DMS79 treated with DMSO at 0.1 percent for 48 hours (cell line): ENCODE measurements around the gene QKI.
"Not testable (repeated sequence)": the region's sequence is repeated elsewhere in the genome, so short reads cannot be mapped to it uniquely, and the experiment has no call there.

Experiments used
- DNase-seq: peaks from one replicate; lab custom pipeline; 2025; lab: John Stamatoyannopoulos, UW

QKI gene

DNA sequence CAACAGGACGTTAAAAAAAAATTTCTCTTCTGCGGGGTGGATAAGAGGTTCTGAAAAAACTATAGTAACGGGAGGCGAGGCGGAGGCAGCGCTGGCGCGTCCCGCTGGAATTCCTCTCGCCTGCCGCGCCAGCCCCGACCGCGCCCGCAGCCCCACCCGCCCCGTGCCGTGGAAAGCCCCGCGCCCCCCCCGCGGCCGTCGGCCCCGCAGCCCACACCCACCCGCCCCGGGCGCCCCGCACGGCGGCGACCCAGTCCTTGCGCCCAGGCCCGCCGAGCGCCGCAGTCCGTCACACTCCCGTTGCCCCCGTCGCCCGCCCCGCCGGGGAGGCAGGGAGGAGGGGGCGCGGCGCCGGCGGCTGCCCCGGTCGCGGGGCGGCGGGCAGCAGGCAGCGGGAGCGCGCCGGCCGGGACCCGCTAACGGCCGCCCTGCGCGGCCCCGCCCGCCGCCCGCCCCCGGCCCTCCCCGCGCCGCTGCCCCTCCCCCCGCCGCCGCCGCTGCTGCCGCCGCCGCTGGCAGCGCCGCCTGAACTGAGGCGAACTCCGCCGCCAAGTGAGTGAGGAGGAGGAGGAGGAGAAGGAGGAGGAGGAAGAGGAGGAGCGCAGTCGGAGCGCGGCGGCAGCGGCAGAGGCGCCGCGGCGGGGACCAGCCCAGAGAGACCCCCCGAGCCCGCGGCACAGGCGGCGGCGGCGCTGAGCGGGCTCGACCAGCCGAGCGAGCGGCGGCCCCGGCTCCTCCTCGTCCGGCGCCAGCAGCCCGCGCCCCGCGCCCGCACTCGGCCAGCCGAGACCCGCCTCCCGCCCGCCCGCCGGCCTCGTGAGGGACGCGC is at the start of gene QKI:
TSS of gene QKI (plus strand) at position 602 of the 829 bp plus-strand sequence. CDS start 476 bp downstream, outside the sequence.
- DNase-seq = no peak

DNA sequence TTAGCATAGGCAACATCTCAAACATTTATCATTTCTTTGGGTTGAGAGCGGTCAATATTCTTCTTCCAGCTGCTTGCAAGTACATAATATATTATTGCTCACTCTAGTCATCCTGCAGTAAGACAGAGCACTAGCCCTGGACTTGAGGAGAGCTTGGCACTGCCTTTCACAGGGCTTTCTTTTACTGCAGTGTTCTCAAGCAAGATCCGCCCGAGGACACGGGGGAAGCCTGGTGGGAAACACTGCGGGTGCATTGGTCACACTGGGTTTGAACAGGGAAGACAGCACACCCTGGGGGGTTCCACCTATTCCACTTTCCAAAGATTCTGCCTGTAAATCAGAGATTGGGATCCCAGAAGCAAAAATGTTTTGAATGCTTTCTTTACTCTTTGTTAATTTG is 48.2 kb upstream of the QKI start:
- no peak for DNase-seq

DNA sequence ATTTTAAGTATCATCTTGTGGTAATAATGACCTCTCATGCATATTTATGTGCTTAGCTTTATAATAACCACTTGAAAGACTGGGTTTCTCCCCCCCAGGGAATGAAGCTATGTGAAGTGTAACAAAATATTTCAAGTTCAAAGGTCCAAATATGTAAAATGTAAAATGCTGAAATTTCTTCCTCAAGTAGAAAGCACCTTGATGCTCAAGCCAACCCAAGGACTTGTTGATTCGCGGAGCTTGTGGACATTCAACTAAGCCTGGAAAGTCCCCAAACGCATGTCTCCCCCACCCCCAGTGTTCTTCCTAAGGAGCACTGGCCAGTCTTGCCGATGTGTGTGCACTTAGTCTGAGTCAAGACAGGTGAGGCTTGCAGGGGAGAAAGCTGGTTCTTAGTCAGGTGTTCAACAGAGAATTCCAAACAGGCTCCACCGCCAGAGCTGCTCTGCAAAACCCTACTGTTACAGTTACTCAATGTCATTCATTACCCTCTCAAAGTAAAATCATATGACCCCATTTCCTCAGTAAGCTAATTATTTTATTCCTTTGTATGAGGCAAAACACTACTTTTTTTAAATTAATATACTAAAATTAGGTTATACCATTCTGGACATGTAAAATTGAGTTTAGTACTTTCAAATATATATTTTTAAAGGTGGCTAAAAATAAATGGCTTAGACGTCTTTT is 46.9 kb upstream of the QKI start:
- no peak for DNase-seq

DNA sequence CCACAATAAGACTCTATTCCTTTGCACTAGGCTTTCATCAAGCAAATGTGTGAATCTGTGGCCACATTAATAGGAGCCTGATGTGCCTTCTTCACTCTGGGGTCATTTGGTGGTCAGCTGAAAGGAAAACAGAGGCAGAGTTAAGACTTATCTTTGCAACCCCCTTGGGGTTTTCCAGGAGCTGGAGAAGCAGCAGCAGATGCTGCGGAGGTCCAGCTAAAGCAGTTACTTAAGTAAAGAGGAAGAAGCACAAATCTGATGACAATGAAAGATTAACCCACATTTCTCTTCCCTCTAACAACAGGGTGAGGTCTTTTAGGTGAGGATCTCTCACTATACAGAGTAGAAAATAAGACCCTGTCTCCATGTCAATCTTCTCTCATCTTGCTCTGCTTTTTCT is 45.4 kb upstream of the QKI start:
- no peak for DNase-seq

DNA sequence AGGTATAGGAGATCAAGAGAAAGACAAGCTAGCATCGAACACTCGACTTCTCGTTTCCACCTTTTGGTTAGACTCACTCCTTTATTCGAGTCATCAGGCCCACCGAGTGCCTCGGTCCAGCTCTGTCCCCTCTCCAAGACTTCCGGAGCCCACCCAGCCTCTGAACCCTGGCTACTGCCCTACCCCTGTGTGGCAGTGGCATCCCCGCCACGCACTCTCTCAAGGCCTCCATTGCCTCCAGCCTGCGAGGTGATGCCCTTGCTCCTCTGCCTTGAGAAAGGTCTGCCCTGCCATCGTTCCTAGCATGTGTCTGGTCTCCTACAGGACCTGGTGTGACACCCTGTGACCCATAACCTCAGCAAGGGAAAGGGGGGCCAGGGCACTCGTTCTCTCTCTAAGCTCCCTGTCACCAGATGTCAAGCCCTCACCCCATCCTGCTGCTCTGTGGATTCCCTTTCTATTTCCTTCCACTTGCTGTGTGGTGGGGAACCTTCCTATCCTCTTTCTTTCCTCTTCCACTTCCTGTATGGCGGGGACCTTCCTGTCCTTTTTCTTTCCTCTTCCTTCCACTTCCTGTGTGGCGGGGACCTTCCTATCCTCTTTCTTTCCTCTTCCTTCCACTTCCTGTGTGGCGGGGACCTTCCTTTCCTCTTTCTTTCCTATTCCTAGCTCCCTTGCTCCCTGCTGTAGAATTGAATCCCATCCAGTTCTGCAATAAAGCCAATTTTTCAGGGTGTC is 44.7 kb upstream of the QKI start:
- DNase-seq = no peak

DNA sequence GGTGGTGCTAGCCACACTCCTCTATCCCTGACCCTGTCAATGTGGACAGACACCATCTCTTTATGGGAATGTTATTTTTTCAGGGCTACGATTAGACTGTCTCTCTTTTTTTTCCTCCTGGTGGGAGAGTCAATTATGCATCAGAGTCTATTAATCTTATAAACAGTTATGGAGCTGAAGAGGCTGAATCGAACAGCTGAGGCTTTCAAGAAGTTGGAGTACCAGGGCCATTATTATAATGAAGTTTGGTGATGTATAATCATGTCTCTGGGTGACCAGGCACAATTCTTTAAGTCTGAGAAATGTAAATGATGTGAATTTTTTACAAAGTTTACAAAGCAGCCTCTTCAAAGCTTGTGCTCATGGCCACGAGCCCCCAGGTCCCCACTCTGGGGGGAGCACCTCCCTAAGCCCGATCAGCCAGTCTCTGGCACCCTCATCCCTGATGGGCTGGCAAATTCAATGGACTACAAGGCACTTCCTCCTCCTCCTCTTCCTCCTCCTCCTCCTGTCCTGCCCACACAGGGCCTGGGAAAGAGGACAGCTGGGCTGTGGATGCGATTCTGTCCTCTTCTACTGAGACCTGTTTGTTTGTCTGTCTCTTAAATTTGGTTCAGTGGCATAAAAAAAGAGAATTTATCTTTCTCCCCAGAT is 43.9 kb upstream of the QKI start:
- no peak for DNase-seq

DNA sequence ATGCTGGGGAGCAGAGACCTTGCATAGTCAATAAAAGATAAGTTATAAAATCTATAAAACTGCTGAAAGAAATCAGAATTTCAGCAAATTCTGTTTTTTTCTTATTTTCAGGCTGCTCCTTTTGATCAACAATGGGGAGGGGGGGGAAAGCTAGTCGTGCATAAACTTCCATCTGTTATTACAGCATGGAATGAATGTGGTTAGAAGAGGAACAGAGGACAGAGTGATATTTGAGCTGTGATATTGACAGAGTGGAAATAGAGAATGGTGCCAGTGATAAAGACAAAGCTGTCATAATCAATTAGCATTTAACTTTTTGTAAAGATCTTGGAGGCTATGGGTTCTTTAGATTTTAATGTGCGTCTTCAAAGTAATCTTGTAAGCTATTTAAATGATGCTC is 43.4 kb upstream of the QKI start:
- no peak for DNase-seq

DNA sequence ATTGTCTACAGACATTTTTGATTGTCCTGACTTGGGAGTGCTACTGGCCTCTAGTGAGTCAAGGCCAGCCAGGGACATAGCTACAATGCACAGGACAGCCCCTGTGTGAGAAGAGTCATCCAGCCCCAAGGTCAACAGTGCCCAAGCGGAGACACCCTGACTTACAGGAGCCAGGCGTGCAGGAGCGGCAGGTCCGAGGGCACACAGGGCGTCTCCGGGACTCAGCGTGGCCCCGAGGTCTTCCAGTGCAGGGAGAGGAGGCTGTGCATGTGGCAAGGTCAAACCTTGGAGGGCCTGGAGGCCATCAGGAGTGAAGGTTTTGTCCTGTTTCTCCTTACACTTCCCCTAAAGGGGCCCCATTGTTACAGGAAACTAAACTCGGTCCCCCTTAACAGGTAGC is 41.3 kb upstream of the QKI start:
- no peak for DNase-seq

DNA sequence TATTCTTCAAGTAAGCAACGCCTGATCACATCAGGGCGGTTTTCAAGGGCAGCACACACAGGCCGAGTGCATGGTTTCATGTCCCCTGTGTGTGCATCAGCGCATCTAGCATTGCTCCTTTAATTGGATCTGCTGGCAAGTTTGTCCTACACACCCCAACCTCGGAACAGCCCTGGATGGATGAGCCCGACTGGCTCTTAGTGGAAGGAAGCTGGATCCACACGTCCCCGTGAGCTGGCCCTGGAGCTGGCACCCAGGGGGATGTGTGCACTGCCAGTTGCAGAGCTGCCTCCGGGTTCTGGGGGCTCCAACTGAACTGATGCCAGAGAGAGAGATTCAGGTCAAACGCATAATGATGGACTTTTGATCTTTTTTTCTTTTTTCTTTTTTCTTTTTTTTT is 39.2 kb upstream of the QKI start:
- no peak for DNase-seq

DNA sequence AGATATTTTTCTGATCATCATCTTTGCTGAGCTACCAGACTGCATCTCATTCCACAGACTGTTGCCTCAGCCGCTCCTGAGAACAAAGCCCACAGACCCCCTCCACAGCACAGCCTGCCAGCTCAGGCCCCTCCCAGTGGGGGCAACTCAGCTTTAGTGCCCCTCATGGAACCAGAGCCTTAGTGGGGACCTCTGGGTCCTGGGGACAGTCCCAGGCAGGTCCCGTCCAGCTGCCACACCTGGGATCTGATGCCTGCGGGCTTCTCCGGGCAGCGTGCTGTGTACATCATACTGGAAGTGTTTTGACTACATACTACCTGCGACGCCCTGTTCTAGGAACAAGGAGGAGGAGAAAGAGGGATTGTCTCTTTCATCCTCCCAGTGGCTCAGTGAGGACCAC is 38.3 kb upstream of the QKI start:
- no peak for DNase-seq

DNA sequence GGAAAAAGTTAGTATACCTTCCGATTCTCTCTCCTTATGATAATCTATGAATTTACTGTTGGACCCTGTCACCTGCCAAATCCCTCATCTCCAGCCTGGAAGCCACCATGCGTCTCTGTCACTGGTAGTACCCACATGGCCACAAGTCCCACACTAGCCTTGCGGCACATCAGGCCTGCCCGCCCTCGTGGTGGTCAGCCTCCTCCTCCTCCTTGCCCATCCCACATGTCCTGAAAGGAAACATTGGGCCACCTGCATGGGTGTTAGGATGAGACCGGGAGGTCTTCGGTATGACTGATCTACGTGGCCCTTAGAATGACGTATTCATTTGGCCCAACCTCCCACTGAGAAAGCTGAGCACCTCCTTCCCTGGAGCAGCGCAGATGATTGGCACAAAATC is 37.0 kb upstream of the QKI start:
- no peak for DNase-seq

DNA sequence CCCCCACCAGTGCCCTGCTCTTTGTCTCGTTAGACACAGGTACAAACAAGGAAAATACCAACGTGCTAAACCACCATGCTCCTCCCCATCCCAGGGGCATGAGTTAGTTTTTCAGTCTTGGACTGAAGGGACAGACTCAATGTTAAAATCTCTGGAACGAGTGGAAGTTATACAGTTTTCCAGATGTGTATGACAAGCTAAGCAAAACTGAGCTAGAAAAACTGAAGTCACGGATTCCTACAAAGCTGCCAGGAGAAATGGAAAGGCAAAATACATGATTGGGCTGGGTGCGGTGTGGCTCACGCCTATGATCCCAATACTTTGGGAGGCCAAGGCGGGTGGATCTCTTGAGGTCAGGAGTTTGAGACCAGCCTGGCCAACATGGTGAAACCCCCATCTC is 34.3 kb upstream of the QKI start:
- no peak for DNase-seq

DNA sequence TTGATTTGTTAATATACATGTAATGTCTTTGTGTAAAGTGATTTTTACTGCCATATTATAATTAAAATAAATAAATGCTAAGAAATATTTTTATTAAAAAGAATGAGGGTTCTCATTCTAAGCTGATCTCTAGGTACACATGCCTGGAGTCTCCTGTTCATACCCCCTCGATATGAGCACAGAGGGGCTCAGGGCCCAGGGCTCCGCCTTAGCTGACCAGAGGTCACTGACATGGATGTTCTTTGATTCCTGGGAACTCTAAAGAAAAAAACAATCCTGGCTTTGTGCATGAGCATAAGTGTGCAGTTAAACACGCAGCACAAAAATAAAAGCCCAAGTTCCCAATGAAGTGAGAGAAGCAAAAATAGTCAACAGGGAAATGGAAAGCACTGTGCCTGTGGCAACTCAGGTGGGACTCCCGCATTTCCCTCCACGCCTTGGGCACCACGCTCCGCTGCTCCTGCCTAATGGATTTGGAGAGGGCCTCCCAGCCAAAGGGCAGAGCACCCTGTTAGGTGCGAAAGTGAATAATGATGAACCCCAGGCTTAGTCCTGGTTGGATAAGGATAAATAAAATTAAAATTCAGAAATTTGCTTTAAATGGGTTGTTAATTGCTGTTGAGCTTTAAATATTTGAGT is 33.3 kb upstream of the QKI start:
- DNase-seq = no peak

DNA sequence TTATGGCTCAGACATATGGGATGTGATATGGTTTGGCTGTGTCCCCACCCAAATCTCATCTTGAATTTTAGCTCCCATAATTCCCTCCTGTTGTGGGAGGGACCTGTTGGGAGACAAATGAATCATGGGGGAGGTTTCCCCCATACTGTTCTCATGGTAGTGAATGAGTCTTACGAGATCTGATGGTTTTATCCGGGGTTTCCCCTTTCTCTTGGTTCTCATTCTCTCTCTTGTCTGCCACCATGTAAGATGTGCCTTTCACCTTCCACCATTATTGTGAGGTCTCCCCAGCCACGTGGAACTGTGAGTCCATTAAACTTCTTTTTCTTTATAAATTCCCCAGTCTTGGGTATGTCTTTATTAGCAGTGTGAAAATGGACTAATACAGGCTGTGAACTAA is 31.1 kb upstream of the QKI start:
- DNase-seq = not testable (repeated sequence)

DNA sequence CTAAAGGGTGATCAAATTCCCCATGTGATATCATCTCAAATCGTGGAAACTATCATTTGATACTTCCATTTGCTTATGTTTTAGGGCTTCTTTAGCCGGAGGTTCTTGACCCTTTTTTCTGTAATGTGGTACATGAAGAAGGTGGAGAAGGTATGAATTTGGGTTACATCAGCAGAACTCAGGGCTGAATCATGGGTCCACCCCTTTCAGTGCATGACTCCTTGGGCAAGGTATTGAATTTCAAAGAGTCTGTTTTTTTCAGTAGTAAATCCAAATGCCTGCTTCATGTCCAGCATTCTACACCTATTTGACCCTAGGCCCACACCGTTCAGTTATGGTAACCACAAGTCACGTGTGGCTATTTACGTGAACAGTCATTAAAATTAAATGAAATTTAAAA is 30.6 kb upstream of the QKI start:
- no peak for DNase-seq

DNA sequence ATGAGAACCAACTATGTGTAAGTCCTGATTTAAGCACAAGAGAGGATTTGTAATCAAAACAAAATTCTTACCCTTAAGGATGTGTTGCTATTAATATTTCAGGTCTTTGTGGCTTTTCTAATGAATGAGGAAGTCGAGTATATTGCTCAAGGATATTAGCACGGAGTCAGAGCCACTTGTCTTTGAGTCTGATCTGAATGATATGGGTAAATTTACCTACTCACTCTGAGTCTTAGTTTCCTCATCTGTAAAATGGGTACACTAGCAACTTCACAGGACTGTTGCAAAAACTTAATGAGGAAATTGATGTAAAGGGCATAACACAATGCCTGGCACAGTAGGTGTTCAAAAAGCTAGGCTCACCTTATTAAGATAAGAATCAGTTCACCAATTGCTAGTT is 30.0 kb upstream of the QKI start:
- DNase-seq = no peak

DNA sequence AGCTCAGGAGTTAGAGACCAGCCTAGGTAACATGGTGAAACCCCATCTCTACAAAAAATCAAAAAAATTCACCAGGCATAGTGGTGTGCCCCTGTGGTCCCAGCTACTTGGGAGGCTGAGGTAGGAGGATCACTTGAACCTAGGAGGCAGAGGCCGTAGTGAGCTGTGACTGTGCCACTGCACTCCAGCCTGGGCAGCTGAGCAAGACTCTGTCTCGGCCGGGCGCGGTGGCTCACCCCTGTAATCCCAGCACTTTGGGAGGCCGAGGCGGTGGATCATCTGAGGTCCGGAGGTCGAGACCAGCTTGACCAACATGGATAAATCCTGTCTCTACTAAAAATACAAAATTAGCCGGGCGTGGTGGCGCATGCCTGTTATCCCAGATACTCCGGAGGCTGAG is 29.0 kb upstream of the QKI start:
- DNase-seq = not testable (repeated sequence)

DNA sequence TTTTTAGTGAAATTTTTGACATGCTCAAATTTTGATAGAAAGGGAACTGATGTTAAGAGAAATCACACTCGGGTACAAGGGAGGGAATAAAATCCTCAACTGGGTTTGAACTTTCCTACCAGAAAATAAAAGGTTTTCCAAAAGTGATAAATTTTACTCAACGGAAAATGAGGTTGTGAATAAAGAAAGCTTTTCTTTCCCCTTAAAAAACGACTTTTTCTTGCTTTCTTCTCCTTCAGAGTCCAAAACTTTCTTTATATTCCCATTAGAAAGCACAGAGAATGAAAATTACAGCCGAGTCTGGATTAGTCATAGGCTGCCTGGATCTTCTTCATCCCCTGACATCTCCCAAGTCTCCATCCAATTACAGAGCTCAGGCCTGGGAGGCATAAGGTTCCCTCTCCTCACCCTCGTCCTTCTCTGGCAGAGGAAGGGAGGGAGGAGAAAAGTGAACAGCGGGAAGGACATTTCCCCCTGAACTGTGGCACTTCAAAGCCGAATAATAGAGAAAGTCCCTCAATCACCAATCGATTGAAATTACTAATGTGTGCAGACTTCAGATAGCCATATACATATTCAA is 28.1 kb upstream of the QKI start:
- no peak for DNase-seq

DNA sequence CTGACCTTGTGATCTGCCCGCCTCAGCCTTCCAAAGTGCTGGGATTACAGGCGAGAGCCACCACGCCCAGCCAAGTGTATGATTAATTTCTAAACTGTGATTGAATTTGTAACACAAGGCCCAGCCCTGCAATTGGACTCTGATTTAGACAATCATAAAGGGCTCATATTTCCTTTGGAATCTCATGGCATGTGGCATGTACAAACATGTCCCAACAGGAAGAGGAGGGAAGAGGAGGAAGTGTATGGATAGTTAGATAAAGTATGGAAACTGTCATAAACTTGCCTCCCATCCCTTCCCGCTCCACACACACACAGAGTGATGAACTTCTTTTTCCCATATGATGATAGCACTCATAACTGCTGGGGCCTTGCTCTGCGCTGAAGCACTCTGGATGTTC is 27.2 kb upstream of the QKI start:
- DNase-seq = no peak

DNA sequence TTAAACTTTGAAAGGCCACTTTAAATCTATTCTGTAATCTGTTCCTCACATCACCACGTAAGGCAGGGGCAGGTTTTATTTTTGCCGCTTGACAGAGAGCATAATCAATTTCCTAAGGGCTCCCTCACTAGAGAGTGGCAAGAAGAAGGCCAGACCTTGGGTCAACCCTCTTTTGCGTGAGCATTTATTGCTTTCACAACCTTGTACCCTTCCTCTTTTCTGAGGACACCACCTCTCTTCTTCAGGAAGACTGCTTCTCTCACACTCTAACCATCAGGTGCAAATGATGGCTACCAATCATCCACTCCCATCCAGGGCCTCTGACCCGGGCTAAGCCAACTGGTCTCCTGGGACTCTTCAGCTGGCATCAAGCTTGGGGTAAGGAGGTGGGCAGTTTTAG is 25.2 kb upstream of the QKI start:
- no peak for DNase-seq

DNA sequence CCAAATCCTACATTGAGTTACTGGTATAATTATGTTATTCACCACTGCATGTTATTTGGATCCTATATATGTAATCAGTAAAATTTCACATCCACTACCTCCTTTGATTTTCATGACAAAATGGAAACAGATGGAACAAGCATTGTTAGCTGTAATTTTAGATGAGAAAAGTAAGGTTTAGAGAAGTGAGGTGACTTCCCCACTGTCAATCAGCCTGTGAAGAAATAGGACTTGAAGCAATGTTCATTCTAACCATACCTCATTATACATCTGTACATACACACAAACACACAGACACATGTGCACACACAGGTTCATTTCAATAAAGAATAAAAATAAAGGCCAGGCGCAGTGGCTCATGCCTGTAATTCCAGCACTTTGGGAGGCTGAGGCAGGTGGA is 23.7 kb upstream of the QKI start:
- DNase-seq = no peak

DNA sequence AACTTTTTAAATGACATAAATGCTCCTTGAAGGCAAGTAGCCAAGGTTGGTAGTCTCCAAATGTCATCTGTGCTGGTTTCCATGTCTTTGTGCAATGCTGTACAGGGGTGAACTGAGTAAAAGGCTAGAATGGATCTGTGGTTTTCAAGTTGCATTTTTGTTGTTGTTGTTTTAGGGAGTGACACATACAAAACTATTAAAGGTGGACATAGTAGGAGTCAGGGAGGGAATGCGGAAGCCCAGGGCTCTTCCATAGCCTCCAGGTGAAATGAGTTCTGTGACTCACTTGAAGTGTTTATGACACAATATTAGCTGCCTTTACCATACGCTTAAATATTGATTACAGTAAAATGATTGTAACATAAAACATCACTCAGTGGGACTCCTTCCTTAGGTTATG is 22.5 kb upstream of the QKI start:
- no peak for DNase-seq
